Nephron progenitor cell (in vitro differentiated cells): ENCODE results near the gene IFRD1.

Experiments used
- DNase-seq: peaks from one replicate; pipeline ENCODE4 v3.0.0; 2021
- H3K27ac Mint-ChIP-seq: 2 replicates; pipeline ENCODE4 v1.8.0; 2021; ENCODE audit warnings: mild to moderate bottlenecking, moderate library complexity, mixed read lengths
- H3K27me3 Mint-ChIP-seq: 2 replicates; pipeline ENCODE4 v1.8.0; 2021; ENCODE audit warnings: mild to moderate bottlenecking, low read depth, mixed read lengths; ENCODE audit not compliant: poor library complexity
- H3K36me3 Mint-ChIP-seq: 2 replicates; pipeline ENCODE4 v1.8.0; 2021; ENCODE audit warnings: low read depth, mixed read lengths
- H3K4me1 Mint-ChIP-seq: 2 replicates; pipeline ENCODE4 v1.8.0; 2021; ENCODE audit warnings: mixed read lengths
- H3K4me3 Mint-ChIP-seq: 2 replicates; pipeline ENCODE4 v1.8.0; 2021; ENCODE audit warnings: mild to moderate bottlenecking, moderate library complexity, mixed read lengths
- H3K9me3 Mint-ChIP-seq: 2 replicates; pipeline ENCODE4 v1.8.0; 2021; ENCODE audit warnings: mild to moderate bottlenecking, moderate library complexity, mixed read lengths
- CTCF ChIP-seq: fragments of 200-600 bp; sonication (generic); IDR thresholded peaks from 2 replicates; pipeline ENCODE4 v1.5.0; 2021; ENCODE audit warnings: antibody characterized with exemption

The IFRD1 gene

GRCh38 chr7:112444505-112444904 is 5.8 kb upstream of the IFRD1 start:
- DNase-seq, result no peak
- Mint-ChIP-seq H3K9me3 (no peaks in the 10 kb centered on the region), H3K4me3 (no peak overlapping the region), H3K4me1 (peaks cover 13% of the 10 kb centered on the region), H3K27ac (no peak overlapping the region), H3K36me3 (no peaks in the 10 kb centered on the region), H3K27me3 (no peaks in the 10 kb centered on the region)
- TF ChIP-seq CTCF, result no peak

- no peaks in the 10 kb centered on the region for H3K36me3 Mint-ChIP-seq
- DNase-seq, result no peak
- no peak overlapping the region for H3K27ac Mint-ChIP-seq
- H3K9me3 Mint-ChIP-seq, result no peaks in the 10 kb centered on the region
- TF ChIP-seq CTCF, result no peak
- H3K27me3 Mint-ChIP-seq, result no peaks in the 10 kb centered on the region
- no peak overlapping the region for H3K4me3 Mint-ChIP-seq
- peaks cover 17% of the 10 kb centered on the region for H3K4me1 Mint-ChIP-seq
These were observed 3.8 kb upstream of the IFRD1 start for GRCh38 chr7:112446431-112446830.

GRCh38 chr7:112447406-112447805 is 2.9 kb upstream of the IFRD1 start:
- Mint-ChIP-seq H3K9me3 (no peaks in the 10 kb centered on the region), H3K36me3 (no peaks in the 10 kb centered on the region), H3K27me3 (no peaks in the 10 kb centered on the region), H3K4me3 (no peak overlapping the region), H3K27ac (no peak overlapping the region), H3K4me1 (peaks cover 27% of the 10 kb centered on the region)
- no peak for TF ChIP-seq CTCF
- DNase-seq, result no peak

GRCh38 chr7:112448381-112448780 is 1.9 kb upstream of the IFRD1 start:
- Mint-ChIP-seq H3K36me3 (no peaks in the 10 kb centered on the region), H3K27me3 (no peaks in the 10 kb centered on the region), H3K9me3 (no peaks in the 10 kb centered on the region), H3K4me1 (peaks cover 37% of the 10 kb centered on the region), H3K4me3 (peak overlapping the region; percentile 91), H3K27ac (peak overlapping the region; percentile 0)
- no peak for DNase-seq
- no peak for TF ChIP-seq CTCF

- DNase-seq, result no peak
- Mint-ChIP-seq H3K4me1 (peaks cover 42% of the 10 kb centered on the region), H3K4me3 (peak overlapping the region; percentile 91), H3K36me3 (no peaks in the 10 kb centered on the region), H3K27ac (peak overlapping the region; percentile 0), H3K9me3 (no peaks in the 10 kb centered on the region), H3K27me3 (no peaks in the 10 kb centered on the region)
- no peak for TF ChIP-seq CTCF
These were observed 1.4 kb upstream of the IFRD1 start for GRCh38 chr7:112448891-112449290.

- DNase-seq, result no peak
- no peak overlapping the region for H3K27ac Mint-ChIP-seq
These were observed 907 bp upstream of the IFRD1 start for GRCh38 chr7:112449353-112449752.

More at GRCh38 chr7:112449353-112449752, 907 bp upstream of the IFRD1 start:
- Mint-ChIP-seq H3K4me1 (peaks cover 44% of the 10 kb centered on the region), H3K36me3 (no peaks in the 10 kb centered on the region), H3K4me3 (peak overlapping the region; percentile 91), H3K9me3 (no peaks in the 10 kb centered on the region), H3K27me3 (no peaks in the 10 kb centered on the region)
- TF ChIP-seq CTCF, result no peak
